Mesothelial cell of epicardium (in vitro differentiated cells): Measurements from ENCODE around the gene TFDP1. TPM values are rescaled to one million over a fixed set of nuclear protein-coding genes. Genes with fewer than 3 reads are reported as not detected.

Experiments used
- DNase-seq, 2 experiments: peaks; one replicate each; pipeline ENCODE4 v3.0.0; 2021; ENCODE audit warnings: low spot score in 2 of 2; ENCODE audit not compliant: unreplicated experiment in 2 of 2
- H3K27ac Mint-ChIP-seq: 2 replicates; pipeline ENCODE4 v1.8.0; 2021; ENCODE audit warnings: mixed read lengths
- H3K27me3 Mint-ChIP-seq: 2 replicates; pipeline ENCODE4 v1.8.0; 2021; ENCODE audit warnings: low read depth, mixed read lengths
- H3K36me3 Mint-ChIP-seq: 2 replicates; pipeline ENCODE4 v1.8.0; 2021; ENCODE audit warnings: mixed read lengths
- H3K4me1 Mint-ChIP-seq: 2 replicates; pipeline ENCODE4 v1.8.0; 2021; ENCODE audit warnings: mixed read lengths
- H3K4me3 Mint-ChIP-seq: 2 replicates; pipeline ENCODE4 v1.8.0; 2021; ENCODE audit warnings: mild to moderate bottlenecking, moderate library complexity, mixed read lengths
- H3K9me3 Mint-ChIP-seq: 2 replicates; pipeline ENCODE4 v1.8.0; 2021; ENCODE audit warnings: mixed read lengths
- total RNA-seq: library from RNA; stranded (reverse); gene quantifications from 3 replicates; pipeline ENCODE4 v1.2.1, GENCODE V29; 2021
- TF ChIP-seq, protein P1 (sequence below): fragments of 200-600 bp; sonication (generic); IDR thresholded peaks from one replicate; pipeline ENCODE4 v1.5.0; 2021; ENCODE audit warnings: antibody characterized with exemption; ENCODE audit not compliant: unreplicated experiment

Gene TFDP1
- total RNA-seq, 1 donor from 2014 or later, result 52.6 TPM

DNA sequence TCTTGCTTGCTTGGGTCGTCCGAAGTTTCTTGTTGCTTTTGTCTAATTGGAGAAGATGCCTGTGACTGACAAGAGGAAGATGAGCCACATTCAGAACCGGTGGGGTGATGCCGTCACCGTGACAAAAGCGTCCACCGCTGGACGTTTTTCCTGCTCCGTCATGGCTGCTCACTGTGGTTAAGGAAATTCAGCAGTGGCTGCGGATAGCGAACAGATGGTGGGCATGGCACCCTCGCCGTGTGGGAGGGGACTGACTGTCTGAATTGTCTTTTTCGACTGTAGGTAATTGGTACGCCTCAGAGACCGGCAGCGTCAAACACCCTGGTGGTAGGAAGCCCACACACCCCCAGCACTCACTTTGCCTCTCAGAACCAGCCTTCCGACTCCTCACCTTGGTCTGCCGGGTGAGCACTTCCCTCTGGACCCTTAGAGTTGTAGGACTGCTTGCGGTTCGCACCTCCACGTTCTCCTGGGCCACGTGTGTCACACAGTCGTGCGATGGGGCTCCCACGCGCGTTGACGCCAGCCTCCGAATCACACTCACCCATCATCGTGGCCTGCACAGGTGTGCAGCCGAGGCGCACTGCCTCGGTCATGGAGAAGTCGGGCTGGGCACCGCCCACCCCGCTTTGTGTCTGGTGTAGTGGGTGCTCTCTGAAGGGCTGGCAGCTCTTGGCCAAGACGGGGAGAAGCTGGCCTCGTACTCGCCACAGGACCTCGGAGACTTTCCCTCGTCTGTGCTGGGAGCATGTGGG lies 47.0 kb downstream of the TFDP1 start:
- Mint-ChIP-seq H3K27ac (no peak overlapping the region), H3K9me3 (no peaks in the 10 kb centered on the region), H3K4me1 (peaks cover 5% of the 10 kb centered on the region), H3K36me3 (peaks cover 51% of the 10 kb centered on the region), H3K4me3 (no peak overlapping the region), H3K27me3 (no peaks in the 10 kb centered on the region)
- TF ChIP-seq, protein P1, sequence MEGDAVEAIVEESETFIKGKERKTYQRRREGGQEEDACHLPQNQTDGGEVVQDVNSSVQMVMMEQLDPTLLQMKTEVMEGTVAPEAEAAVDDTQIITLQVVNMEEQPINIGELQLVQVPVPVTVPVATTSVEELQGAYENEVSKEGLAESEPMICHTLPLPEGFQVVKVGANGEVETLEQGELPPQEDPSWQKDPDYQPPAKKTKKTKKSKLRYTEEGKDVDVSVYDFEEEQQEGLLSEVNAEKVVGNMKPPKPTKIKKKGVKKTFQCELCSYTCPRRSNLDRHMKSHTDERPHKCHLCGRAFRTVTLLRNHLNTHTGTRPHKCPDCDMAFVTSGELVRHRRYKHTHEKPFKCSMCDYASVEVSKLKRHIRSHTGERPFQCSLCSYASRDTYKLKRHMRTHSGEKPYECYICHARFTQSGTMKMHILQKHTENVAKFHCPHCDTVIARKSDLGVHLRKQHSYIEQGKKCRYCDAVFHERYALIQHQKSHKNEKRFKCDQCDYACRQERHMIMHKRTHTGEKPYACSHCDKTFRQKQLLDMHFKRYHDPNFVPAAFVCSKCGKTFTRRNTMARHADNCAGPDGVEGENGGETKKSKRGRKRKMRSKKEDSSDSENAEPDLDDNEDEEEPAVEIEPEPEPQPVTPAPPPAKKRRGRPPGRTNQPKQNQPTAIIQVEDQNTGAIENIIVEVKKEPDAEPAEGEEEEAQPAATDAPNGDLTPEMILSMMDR, result no peak
- no peak for DNase-seq

DNA sequence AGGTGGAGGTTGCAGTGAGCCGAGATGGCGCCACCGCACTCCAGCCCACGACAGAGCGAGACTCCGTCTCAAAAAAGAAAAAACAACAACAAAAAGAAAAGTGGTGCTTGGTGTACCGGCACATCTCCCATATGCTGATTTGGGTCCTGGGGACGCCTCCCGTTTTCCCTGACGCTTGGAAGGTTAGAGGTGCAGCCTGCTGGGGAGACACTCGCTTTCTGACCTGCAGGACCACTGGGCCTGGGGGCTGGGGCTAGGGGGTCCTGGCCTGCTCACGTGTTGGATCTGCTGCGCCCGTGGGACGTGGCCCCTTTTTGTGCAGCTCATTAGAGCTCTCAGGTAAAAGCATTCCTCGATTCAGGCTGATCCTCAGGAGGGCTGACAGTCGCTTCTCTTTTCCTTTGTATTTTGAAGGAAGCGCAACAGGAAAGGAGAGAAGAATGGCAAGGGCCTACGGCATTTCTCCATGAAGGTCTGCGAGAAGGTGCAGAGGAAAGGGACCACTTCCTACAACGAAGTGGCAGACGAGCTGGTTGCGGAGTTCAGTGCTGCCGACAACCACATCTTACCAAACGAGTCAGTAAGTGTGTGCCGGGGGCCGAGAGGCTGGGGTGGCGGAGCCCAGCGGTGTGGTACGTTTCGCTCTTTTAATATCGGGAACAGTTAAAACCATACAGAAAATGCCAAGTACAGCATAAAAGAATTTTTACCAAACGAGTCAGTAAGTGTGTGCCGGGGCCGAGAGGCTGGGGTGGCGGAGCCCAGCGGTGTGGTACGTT lies 48.3 kb downstream of the TFDP1 start:
- TF ChIP-seq, protein P1, result no peak
- H3K36me3 Mint-ChIP-seq, result peaks cover 53% of the 10 kb centered on the region
- H3K4me1 Mint-ChIP-seq, result no peaks in the 10 kb centered on the region
- no peaks in the 10 kb centered on the region for H3K9me3 Mint-ChIP-seq
- no peaks in the 10 kb centered on the region for H3K27me3 Mint-ChIP-seq
- no peak for DNase-seq
- no peak overlapping the region for H3K4me3 Mint-ChIP-seq
- H3K27ac Mint-ChIP-seq, result no peak overlapping the region

DNA sequence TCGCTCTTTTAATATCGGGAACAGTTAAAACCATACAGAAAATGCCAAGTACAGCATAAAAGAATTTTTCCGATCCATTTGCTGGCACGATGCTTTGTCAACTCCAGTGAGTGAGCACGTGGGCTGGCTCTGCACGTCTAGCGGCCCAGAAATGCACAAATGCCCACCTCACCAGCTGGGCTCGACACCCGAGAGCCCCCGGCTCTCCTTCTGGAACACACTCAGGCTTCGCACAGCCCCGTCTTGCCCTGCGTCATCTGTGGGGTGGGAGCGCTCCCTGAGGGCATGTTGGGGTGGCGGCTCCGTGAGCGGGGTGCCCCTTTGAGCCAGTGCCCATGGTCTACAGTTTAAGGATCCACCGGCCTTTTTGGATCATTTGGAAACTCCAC lies 48.9 kb downstream of the TFDP1 start:
- DNase-seq, result no peak
- H3K27me3 Mint-ChIP-seq, result no peaks in the 10 kb centered on the region
- TF ChIP-seq, protein P1, result no peak
- H3K4me3 Mint-ChIP-seq, result no peak overlapping the region
- H3K9me3 Mint-ChIP-seq, result no peaks in the 10 kb centered on the region
- H3K27ac Mint-ChIP-seq, result no peak overlapping the region
- no peaks in the 10 kb centered on the region for H3K4me1 Mint-ChIP-seq
- peaks cover 54% of the 10 kb centered on the region for H3K36me3 Mint-ChIP-seq

DNA sequence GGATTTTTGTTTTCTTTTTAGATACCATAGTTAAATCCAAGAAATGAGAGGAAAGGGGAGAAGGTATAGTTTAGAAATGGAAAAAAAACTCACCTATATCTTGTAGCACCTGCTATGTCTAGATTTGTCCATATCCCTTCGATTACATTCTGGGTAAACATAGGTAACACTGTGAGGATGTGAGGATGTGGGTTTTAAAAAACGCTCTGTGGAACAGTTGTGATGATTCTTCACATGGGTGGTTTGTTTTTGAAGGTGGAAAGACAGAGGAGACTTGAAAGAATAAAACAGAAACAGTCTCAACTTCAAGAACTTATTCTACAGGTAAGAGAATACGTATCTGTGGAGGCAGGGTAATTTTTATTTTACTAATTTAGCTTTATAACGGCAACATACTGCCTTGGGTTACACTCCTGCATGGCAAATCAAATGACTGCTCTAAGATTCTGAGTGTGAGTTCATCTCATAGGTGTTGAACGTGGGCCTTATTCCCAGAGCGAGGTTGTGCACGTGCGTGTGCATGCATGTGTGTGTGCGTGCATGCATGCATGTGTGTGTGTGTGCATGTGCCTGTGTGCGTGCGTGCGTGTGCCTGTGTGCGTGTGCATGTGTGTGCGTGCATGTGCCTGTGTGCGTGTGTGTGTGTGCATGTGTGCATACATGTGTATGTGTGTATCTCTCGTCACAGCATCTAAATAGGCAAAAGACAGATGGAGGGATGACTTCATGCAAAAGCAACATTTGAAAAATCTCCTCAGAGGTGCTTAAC lies 49.9 kb downstream of the TFDP1 start:
- no peaks in the 10 kb centered on the region for H3K9me3 Mint-ChIP-seq
- TF ChIP-seq, protein P1, result no peak
- no peak for DNase-seq
- H3K4me3 Mint-ChIP-seq, result no peak overlapping the region
- peaks cover 57% of the 10 kb centered on the region for H3K36me3 Mint-ChIP-seq
- no peaks in the 10 kb centered on the region for H3K4me1 Mint-ChIP-seq
- no peak overlapping the region for H3K27ac Mint-ChIP-seq
- no peaks in the 10 kb centered on the region for H3K27me3 Mint-ChIP-seq

DNA sequence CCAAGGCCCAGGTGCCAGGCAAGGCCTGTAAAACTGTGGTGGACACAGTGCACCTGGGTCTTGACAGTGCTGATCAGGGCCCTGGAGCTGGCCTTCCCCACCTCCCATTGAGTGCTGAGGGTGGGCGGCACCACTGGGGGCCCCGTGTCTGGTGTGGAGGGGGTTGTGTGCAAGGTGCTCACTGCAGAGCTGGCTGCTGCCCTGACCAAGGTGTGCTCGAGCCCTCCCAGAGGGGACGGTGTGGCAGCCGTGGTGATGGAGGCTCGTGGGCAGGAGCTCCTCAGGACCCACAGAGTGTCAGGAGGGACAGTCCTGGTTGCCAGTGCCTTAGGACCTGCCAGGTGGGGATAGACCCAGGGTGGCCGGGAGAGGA lies 50.5 kb downstream of the TFDP1 start:
- TF ChIP-seq, protein P1, result no peak
- no peak overlapping the region for H3K27ac Mint-ChIP-seq
- no peaks in the 10 kb centered on the region for H3K9me3 Mint-ChIP-seq
- peaks cover 61% of the 10 kb centered on the region for H3K36me3 Mint-ChIP-seq
- no peak for DNase-seq
- no peaks in the 10 kb centered on the region for H3K27me3 Mint-ChIP-seq
- no peaks in the 10 kb centered on the region for H3K4me1 Mint-ChIP-seq
- no peak overlapping the region for H3K4me3 Mint-ChIP-seq
